Suppressor macrophage treated with lipopolysaccharide for 1 hour (primary cell): ENCODE results near the gene PRKAR1B.

Source experiments
- DNase-seq, 3 donors: peaks; one replicate each; pipeline ENCODE4 v3.0.0-alpha.2; 2020 to 2022

The PRKAR1B gene

DNA sequence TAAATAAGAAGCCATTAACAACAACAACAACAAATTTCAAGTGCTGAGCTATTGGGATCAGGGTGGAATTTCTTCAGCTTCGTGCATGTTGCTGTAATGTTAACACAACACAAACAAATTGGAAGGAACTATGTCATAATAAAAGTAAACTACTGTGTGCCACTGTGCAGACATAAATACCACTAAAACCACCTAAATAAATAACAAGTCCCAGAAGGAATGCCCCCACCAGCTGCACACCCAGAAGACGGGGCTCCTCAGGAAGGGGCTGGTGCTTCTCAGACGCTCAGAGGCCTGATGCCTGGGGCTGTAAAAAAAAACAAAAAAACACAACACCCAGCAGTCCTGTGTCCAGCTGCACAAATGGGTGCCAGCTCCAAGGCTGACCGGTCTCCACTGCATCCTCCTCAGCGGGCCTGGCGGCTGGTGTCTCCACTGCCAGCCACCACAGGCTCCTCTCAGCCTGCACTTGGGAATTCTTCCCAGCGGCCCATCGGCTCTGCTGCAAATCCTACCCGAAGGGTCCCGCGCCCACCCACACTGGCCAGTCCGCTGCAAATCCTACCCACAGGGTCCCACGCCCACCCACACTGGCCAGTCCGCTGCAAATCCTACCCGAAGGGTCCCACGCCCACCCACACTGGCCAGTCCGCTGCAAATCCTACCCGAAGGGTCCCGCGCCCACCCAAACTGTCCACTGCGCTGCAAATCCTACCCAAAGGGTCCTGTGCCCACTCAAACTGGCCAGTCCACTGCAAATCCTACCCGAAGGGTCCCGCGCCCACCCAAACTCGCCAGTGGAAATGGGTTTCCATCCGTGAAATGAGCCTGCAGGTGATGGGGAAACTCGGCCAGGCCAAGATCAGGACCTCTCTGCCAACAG lies 36.4 kb downstream of the PRKAR1B start:
- DNase-seq, result no peak

DNA sequence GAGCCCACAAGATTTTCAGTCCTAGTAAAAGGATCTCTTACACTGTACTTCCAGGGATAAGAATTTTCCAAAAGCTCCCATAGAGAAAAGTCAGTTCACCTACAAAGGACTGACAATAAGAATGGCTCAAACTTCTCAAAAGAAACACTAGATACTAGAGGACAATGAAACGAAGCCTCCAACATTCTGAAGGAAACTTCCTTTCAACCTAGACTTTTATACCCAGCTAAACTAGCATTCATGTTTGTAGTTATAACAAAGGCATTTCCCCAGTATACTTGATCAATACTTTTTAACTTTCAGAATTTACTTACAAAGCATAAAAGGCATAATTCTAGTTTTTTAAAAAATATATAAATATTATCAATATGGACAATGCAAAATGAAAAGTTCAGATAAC lies 41.5 kb downstream of the PRKAR1B start:
- DNase-seq, result no peak

DNA sequence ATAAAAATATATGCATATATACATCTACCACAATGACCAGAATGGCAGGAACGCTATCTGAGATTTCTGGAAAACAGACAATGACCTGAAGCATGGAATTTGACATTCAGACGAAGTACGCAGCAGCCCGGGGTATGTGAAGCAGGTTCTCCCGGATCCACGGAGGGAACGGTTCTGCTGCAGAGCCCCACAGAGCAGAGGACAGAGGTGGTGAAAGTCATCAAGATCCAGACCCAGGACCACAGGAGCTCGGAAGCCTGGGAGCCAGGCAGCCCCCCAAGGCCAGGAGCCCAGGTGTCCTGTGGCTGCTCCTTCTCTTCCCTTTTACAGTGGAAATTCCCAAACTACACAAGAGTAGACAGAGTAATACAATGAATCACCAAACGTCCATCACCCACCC lies 42.7 kb downstream of the PRKAR1B start:
- no peak for DNase-seq

DNA sequence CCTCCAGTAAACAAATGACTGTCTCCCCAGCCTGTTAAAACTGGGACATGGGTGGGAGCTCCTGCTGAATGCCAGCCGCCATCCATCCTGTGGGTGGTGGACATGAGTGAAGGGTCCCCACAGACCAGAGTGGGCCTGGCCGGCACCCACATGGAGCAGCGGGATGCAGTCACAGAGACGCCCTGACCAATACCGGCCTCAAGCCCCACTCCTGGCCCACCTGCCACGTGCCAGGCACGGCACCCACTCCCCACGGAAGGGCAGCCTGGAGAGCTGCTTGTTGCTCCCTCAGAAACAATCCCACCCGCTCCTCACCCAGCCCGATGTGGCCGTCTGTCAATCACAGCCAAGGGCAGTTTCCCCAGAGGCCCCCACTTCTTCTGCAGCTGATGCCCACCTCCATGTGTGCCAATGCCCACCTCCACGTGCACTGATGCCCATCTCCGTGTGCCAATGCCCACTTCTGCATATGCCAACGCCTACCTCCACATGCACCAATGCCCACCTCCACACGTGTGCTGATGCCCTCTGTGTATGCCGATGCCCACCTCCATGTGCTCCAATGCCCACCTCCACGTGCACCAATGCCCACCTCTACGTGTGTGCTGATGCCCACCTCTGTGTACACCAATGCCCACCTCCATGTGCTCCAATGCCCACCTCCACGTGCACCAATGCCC lies 43.4 kb downstream of the PRKAR1B start:
- no peak for DNase-seq

DNA sequence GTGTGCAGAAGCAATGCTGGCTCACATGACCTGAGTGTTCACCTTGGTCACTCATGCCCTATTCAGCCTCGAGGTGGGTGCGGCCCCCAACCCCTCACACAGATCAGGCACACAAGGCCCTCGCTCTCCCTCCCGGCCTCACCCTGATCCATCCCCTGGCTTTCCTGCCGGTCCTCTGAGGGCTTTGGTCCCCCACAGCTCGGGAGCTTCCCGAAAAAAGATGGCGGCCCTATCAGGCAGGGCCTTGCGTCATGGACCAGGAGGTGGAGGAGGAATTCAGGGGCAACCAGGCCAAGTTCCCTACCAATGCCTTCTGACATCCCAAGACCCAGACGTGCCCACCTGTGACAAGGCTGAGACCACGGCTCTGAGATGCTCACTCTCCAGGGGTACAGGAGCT lies 44.3 kb downstream of the PRKAR1B start:
- no peak for DNase-seq

DNA sequence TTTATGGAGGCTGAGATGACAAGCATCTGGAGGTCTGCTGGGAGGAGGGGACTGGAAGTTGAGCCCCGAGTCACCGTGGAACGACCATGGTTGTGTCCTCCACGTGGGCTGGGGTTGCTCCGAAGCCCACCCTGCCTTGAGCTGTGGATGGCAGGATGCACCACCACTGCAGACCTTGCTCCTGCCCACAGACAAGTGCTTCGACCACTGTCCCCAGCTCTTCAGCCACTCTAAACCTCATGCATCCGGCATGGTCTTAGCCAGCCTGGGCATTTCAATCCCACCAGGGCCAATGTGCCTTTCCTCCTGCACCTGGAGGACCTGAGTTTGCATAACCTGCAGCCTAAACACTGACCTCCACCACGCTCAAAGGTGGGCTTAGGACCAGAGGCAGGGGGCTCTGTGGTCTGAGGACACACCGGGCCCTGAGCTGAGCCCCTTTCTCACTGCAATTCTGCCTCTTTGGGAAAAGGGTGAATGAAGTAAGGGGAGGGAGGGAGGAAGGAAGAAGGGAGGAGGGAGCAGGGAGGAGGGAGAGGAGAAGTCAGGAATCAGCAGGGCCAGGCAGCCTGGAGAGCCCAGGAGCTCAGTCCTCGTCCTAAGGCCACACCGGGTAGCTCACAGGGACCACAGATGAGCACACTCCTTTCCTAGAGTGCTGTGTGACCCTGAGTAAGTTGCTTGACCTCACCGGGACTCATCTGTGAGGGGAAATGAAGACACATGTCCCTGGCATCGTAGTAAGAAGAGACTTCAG lies 45.4 kb downstream of the PRKAR1B start:
- no peak for DNase-seq

DNA sequence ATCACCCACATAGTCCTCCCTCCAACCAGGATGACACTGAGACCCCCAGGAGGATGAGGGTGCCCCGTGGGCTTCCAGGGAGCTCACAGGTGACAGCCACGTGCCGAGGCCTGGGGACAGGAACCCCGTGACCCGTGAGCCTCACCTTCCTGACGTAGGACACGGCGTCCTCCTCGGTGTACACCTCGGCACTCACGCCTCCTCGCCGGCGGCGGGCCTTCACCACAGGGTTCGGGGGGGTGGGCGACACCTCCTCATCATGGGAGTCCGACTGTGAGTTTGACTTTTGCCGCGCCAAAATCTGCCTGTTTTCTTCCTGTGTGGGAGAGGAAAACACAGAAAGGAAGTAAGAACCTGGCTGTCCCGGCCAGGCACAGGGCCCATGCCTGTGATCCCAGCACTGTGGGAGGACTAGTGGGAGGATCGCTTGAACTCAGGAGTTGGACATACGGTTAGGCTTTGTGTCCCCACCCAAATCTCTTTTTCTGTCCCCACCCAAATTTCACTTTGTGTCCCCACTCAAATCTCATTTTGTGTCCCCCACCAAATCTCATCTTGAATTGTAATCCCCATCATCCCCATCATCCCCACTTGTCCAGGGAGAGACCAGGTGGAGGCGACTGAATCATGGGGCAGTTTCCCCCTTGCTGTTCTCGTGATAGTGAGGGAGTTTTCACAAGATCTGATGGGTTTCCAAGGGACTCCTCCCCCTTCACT lies 46.5 kb downstream of the PRKAR1B start:
- no peak for DNase-seq

DNA sequence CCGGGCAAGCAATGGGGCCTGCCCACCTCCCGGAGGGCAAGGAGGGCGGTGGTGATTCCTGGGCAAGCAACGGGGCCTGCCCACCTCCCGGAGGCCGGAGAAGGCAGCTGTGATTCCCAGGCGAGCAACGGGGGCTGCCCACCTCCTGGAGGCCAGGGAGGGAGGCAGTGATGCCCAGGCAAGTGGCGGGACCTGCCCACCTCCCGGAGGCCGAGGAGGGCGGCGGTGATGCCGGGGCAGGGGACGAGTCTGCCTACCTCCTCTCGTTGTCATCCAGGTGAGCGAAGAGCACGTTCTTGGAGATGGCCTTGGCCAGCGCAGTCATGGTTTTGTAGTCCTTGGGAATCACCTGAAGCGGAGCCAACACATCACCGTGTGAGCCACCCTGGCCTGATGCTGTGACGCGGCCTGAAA lies 50.1 kb downstream of the PRKAR1B start:
- DNase-seq, result no peak

DNA sequence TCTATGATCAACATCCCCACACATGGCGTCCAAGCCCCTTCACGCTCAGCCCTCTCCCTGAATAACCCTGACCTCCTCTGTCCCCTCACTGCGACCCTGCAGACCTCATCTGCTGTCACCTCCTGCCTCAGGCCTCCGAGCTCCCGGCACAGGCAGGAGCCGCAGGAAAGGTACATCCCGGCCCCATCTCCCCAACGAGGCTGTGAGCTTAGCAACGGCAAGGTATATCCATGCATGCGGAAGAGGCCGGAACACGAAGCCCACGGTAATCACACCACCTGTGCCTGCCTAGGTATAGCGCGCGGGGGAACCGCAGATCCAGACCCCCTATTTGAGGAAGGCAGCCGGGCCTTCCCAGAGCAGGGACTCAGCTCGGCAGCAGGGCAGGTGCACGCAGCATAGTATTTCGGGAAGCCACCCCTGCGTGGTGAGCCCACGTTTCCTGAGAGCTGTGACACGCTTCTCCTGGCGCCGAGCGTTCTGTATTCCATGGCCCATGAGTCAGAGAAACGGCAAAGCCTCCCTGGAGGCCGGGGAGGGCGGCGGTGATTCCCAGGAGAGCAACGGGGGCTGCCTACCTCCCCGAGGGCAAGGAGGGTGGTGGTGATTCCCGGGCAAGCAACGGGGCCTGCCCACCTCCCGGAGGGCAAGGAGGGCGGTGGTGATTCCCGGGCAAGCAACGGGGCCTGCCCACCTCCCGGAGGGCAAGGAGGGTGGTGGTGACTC lies 50.7 kb downstream of the PRKAR1B start:
- DNase-seq, result no peak

DNA sequence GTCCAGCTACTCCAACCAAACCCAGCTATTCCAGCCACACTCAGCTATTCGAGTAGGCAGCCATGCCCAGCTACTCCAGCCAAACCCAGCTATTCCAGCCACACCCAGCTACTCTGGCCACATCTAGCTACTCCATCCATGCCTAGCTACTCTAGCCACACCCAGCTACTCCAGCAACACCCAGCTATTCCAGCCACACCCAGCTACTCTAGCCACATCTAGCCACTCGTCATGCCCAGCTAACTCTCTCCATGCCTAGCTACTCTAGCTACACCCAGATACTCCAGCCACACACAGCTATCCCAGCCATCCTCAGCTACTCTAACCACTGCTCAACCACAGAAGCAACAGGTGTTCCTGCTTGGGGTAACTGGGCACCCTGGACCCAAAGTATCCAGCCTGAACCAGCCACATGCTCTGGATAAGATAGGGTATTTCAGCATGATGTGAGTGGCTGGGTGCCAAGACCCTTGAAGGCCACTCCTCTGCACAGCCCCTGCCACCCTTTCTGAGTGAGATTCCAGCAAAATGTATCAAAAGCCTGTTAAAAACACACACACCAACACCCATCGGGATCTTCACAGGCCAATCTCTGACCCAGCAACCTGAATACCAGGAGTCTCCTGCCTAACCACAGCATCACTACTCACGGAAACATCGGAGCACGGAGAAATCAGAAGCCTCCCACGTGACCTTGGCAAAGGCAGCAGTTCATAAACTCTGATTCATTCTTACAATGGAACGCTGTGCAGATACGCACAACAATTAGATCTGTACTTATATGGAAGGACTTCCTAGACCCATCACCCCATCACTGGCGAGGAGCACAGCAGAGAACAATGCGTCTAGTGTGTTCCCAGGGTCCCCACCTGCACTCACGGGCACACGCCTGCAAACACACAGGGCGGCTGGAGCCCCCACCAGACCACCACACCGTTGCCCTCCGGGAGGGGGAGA lies 52.3 kb downstream of the PRKAR1B start:
- no peak for DNase-seq

DNA sequence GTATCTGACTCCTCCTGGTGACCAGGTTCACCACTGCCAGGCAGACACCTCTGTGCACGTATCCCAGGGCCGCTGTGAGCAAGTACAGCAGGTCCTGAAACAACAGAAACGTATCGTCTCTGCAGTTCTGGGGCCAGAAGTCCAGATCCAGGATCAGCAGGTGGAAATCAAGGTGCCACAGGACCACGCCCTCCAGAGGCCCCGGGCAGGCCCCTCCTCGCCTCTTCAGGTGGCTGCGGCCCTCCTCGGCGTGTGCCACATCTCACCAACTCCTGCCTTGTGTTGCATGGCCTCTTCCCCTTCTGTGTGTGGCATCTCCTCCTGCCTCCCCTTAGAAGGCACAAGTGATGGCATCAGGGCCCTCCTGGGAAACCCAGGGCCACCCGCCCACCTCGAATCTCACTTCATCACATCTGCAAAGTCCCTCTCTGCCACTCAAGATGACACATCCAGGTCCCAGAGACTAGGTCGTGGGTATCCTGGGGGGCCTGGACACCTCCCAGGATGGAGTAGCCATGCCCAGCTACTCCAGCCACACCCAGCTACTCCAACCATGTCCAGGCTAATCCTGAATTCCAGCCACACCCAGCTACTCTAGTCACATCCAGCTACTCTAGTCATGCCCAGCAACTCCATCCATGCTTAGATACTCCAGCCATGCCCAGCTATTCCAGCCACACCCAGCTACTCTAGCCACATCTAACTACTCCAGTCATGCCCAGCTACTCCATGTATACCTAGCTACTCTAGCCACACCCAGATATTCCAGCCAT lies 53.2 kb downstream of the PRKAR1B start:
- no peak for DNase-seq

DNA sequence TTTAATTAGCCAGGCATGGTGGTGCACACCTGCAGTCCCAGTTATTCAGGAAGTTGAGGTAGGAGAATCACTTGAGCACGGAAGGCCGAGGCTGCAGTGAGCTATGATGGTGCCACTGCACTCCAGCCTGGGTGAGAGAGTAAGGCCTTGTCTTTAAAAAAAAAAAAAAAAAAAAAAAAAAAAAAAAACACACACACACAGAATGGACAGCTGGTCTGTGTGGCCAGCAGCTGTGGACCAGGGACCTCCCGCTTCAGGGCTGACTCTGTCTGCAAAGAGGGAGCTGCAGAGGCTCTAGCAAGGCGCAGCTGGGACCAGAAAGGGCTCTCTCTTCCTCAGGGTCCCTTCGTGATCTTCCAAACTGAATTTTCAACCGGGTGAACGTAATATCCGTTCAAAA lies 54.2 kb downstream of the PRKAR1B start:
- no peak for DNase-seq

DNA sequence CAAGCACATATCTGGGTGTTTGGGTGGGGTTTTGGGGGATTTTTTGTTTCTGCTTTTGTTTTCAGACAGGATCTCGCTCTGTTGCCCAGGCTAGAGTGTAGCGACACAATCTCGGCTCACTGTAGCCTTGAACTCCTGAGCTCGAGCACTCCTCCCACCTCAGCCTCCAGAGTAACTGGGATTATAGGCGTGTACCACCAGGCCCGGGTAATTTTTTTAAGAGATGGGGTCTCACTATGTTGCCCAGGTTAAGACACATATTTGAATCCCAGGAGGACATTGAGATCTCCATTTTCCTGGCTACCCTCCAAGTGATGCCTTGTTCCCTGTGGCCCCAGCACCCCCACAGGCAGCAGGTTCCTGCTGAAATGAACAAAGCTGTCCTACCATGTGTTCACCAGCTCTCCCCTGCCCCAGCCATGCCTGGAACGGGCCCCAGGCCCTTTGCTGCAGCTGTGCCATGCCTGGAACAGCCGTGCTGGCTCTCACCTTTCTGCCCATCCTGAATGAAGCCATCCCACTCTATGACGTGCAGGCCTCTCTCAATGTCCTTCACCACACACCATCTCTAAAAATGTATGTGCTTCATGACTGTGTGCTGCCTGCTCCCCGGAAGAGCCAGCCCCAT lies 55.6 kb downstream of the PRKAR1B start:
- DNase-seq, result no peak

DNA sequence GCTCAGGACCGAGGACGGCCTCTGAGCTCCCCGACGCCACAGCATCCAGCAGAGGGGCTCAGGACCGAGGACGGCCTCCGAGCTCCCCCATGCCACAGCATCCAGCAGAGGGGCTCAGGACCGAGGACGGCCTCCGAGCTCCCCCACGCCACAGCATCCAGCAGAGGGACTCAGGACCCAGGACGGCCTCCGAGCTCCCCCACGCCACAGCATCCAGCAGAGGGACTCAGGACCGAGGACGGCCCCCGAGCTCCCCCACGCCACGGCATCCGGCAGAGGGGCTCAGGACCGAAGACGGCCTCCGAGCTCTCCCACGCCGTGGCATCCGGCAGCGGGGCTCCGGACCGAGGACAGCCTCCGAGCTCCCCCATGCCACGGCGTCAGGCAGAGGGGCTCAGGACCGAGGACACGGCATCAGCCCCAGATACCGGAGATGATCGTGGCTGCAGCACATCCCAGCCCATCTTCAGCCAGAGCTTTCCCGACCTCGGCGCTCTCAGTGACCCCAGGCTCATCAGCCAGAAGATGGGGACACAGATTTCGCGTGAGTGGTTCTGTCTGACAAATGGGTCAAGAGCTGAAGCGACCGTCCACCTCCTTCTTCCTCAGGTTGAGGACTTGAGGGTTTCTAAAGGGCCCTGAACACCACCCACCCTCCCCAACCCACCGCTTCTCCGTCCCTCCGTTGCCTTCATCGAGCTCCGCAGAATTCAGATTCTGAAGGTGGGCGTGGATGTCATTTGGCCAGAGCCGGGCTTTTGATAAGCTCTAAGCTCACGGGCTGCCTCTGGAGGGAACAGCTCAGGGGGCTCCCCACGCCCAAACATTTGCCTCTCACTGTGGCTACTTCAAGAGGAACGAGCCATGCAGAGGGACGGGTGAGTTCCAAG lies 56.3 kb downstream of the PRKAR1B start:
- DNase-seq, result no peak

DNA sequence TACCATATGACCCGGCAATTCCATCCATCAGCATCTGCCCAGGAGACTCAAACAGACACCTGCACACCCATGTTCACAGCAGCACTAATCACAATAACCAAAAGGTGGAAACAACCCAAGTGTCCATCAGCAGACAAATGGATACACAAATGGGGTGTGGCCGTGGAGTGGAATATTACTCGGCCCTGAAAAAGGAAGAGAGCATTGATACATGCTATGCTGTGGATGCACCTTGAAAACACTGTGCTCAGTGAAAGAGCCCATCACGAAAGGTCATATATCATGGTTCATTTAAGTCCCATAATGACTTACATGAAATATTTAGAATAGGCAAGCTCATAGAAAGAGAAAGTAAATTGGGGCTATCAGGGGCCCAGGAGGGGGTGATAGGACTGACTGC lies 58.1 kb downstream of the PRKAR1B start:
- DNase-seq, result no peak

DNA sequence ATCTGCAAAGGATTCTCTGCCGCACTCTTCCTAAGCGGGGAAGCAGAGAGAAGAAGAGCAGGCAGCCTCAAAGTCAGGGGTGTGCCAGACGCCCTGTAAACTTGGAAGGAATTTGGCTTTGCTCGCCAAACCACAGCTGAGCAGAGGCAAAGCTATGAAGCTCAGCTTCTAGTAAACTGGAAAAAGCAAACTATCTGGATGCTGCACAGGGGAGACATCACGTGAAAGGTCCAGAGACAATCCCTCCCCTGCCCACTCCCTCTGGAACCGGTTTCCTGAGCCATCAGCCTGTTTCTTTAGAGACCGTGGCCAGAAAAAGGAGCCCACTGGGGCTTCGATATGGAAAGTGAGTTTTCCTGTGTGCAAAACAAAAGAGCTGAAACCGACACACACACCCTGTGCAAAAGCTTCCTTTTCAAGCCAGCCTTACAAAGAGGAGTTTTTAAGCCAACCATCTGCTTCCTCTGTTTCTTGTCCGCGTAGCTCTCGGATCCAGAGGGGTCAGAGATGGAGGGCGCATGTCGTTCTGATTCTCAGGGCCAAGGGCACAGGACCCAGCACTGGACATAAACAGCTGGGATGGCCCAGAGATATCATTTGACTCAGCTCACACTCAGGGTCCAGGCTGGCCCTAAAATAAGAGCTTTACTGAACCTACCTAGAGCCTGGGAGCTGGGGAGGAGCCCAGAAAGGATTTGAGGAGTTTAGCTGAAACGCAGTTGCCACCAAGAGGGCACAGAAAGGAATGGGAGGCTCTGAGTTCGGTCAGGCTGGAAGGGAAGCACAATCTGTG lies 58.7 kb downstream of the PRKAR1B start:
- DNase-seq, result no peak

DNA sequence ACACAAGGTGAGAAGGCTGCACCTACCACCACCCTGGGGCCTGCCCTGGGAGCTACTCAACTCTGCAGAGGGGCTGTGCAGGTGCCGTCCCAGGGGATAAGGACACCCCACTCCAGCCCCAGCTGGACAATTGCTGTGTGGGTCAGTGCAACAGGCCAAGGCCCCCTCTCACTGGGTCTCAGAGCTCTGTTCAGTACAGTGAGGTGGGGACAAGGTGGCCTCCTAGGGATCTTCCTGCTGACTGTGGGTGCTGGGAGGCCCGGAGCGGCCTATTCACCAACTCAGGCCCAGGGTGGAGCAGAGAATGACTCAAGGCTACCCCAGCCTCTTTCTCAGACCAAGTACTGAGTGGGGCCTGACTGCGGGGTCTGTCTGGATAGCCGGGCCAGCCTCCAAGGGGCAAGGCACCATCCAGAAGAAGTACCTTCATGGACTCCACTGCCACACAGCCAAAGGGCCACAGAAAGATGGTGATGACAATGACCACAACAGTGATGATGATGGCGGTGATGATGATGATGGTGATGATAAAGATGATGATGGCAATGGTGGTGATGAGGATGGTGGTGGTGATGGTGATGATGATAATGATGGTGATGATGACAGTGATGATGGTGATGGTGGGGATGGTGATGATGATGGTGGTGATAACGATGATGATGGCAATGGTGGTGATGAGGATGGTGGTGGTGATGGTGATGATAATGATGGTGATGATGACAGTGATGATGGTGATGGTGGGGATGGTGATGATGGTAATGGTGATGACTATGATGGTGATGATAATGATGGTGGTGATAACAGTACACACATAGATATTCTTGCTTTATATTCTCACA lies 60.4 kb downstream of the PRKAR1B start:
- no peak for DNase-seq
